SK-N-MC (cell line): ENCODE results near the gene STX10.

Experiments
- EZH2 ChIP-seq: fragments of 200-600 bp; sonication (generic); IDR thresholded peaks from one replicate; pipeline ENCODE4 v1.6.1; 2017; ENCODE audit warnings: antibody characterized with exemption
- POLR2AphosphoS5 ChIP-seq: IDR thresholded peaks from 2 replicates; pipeline ENCODE4 v1.6.1; 2012; ENCODE audit warnings: mild to moderate bottlenecking, low read depth, low read length, borderline replicate concordance

- TF ChIP-seq EZH2: no peak
- TF ChIP-seq POLR2AphosphoS5: no peak
Measured at GRCh38 chr19:13112555-13112954, 37.6 kb downstream of the STX10 start.
